Colonic mucosa (tissue), 4 donors: ENCODE data around the gene LHFPL2. TPM values are rescaled to one million over a fixed set of nuclear protein-coding genes. Genes with fewer than 3 reads are reported as not detected.

ENCODE experiments used
- DNase-seq: peaks from one replicate; pipeline ENCODE4 v3.0.0-alpha.2; 2020
- H3K27ac ChIP-seq: fragments of 200-600 bp; one replicate; pipeline ENCODE4 v1.8.0; 2021
- H3K27me3 ChIP-seq: fragments of 200-600 bp; one replicate; pipeline ENCODE4 v1.8.0; 2021
- H3K36me3 ChIP-seq: fragments of 200-600 bp; one replicate; pipeline ENCODE4 v1.8.0; 2021
- H3K4me1 ChIP-seq: fragments of 200-600 bp; one replicate; pipeline ENCODE4 v1.8.0; 2021; ENCODE audit warnings: mild to moderate bottlenecking
- H3K4me3 ChIP-seq: fragments of 200-600 bp; one replicate; pipeline ENCODE4 v1.8.0; 2021
- H3K9ac ChIP-seq, 2 donors: one replicate each; pipeline ENCODE4 v1.7.0; 2013; ENCODE audit warnings: control low read depth in 2 of 2, low read depth in 2 of 2, low read length in 2 of 2
- H3K9me3 ChIP-seq: fragments of 200-600 bp; one replicate; pipeline ENCODE4 v1.8.0; 2021
- CTCF ChIP-seq: fragments of 200-600 bp; IDR thresholded peaks from one replicate; pipeline ENCODE4 v1.8.0; 2022; ENCODE audit warnings: antibody characterized with exemption, mild to moderate bottlenecking
- intact Hi-C: fragments of 100-400 bp; cut with DNase I; formaldehyde crosslinking; loops from one replicate; pipeline ENCODE4 v1.14.1; 2022
- total RNA-seq, 2 donors: library from RNA; stranded (reverse); fragmentation: NEBNext Ultra II Directional in 1 of 2; extraction: Animal tissue kit (Norgen Biotek cat#: 25700) in 1 of 2; gene quantifications; one replicate each; pipeline ENCODE4 v1.2.1, GENCODE V29; 2021
- donor health status: healthy.
- donor health status: DM: no; HTN: no; CAD: no.
- donor health status: DM: no; HTN: no; CAD: no.

LHFPL2 gene
- total RNA-seq, 2 donors from 2014 or later = 35.5 to 39.2 TPM

- TF ChIP-seq CTCF = no peak
- Histone ChIP-seq H3K36me3 (no peaks in the 10 kb centered on the region), H3K27ac (no peak overlapping the region), H3K9ac (no peak overlapping the region), H3K4me3 (no peak overlapping the region), H3K27me3 (no peaks in the 10 kb centered on the region), H3K4me1 (peaks cover 6% of the 10 kb centered on the region), H3K9me3 (no peaks in the 10 kb centered on the region)
- intact Hi-C loops = loop anchor here (10.0 kb wide), 1 partner anchor 299 kb away; no protein-coding TSS in a partner anchor
- no peak for DNase-seq
Measured at GRCh38 chr5:78655746-78656290, 7.2 kb upstream of the LHFPL2 start.

- no peaks in the 10 kb centered on the region for H3K36me3 ChIP-seq
- intact Hi-C loops = loop anchor here (10.0 kb wide), 1 partner anchor 300 kb away; no protein-coding TSS in a partner anchor
- no peaks in the 10 kb centered on the region for H3K9me3 ChIP-seq
- peaks cover 6% of the 10 kb centered on the region for H3K4me1 ChIP-seq
- H3K9ac ChIP-seq = no peak overlapping the region
- no peak for DNase-seq
- H3K27ac ChIP-seq = no peak overlapping the region
- no peaks in the 10 kb centered on the region for H3K27me3 ChIP-seq
- H3K4me3 ChIP-seq = no peak overlapping the region
- TF ChIP-seq CTCF = no peak
Measured at GRCh38 chr5:78654386-78654785, 5.8 kb upstream of the LHFPL2 start.

- TF ChIP-seq CTCF = no peak
- no peaks in the 10 kb centered on the region for H3K9me3 ChIP-seq
- peak overlapping the region; percentile 10 for H3K27ac ChIP-seq
- intact Hi-C loops = loop anchor here (10.0 kb wide), 1 partner anchor 301 kb away; no protein-coding TSS in a partner anchor
- peaks cover 6% of the 10 kb centered on the region for H3K4me1 ChIP-seq
- H3K4me3 ChIP-seq = no peak overlapping the region
- H3K9ac ChIP-seq = no peak overlapping the region
- H3K36me3 ChIP-seq = no peaks in the 10 kb centered on the region
- DNase-seq = no peak
- H3K27me3 ChIP-seq = no peaks in the 10 kb centered on the region
Measured at GRCh38 chr5:78653681-78654366, 5.3 kb upstream of the LHFPL2 start.

GRCh38 chr5:78653031-78653430, 4.5 kb upstream of the LHFPL2 start:
- intact Hi-C loops = loop anchor here (10.0 kb wide), 1 partner anchor 302 kb away; no protein-coding TSS in a partner anchor
- Histone ChIP-seq H3K27me3 (no peaks in the 10 kb centered on the region), H3K9ac (no peak overlapping the region), H3K9me3 (no peaks in the 10 kb centered on the region), H3K36me3 (no peaks in the 10 kb centered on the region), H3K27ac (no peak overlapping the region), H3K4me1 (peaks cover 6% of the 10 kb centered on the region), H3K4me3 (no peak overlapping the region)
- no peak for DNase-seq
- TF ChIP-seq CTCF = no peak

- intact Hi-C loops = loop anchor here (10.0 kb wide), 1 partner anchor 303 kb away; no protein-coding TSS in a partner anchor
- no peak for TF ChIP-seq CTCF
- DNase-seq = no peak
- no peaks in the 10 kb centered on the region for H3K36me3 ChIP-seq
- no peak overlapping the region for H3K4me3 ChIP-seq
- H3K4me1 ChIP-seq = peaks cover 6% of the 10 kb centered on the region
- H3K9ac ChIP-seq = no peak overlapping the region
- no peak overlapping the region for H3K27ac ChIP-seq
- no peaks in the 10 kb centered on the region for H3K27me3 ChIP-seq
- H3K9me3 ChIP-seq = no peaks in the 10 kb centered on the region
Measured at GRCh38 chr5:78651468-78651867, 2.9 kb upstream of the LHFPL2 start.
